NCI-H128 (cell line): ENCODE data around the gene PON3.
"Not testable (repeated sequence)": the region's sequence is repeated elsewhere in the genome, so short reads cannot be mapped to it uniquely, and the experiment has no call there.

Experiments used
- DNase-seq: peaks from one replicate; lab custom pipeline; 2025; ENCODE audit not compliant: unreplicated experiment; lab: John Stamatoyannopoulos, UW

The PON3 gene

GRCh38 chr7:95412075-95412474 is 15.9 kb upstream of the PON3 start:
- DNase-seq, result no peak

GRCh38 chr7:95411666-95412065 is 15.5 kb upstream of the PON3 start:
- DNase-seq, result no peak

GRCh38 chr7:95411036-95411435 is 14.9 kb upstream of the PON3 start:
- DNase-seq, result no peak

- no peak for DNase-seq
These were observed 11.6 kb upstream of the PON3 start for GRCh38 chr7:95407751-95408150.

GRCh38 chr7:95405800-95406199 is 9.6 kb upstream of the PON3 start:
- DNase-seq, result no peak

GRCh38 chr7:95405208-95405607 is 9.0 kb upstream of the PON3 start:
- DNase-seq, result no peak

- DNase-seq, result no peak
These were observed 8.2 kb upstream of the PON3 start for GRCh38 chr7:95404316-95404865.

- no peak for DNase-seq
These were observed 2.2 kb upstream of the PON3 start for GRCh38 chr7:95398155-95398940.

- no peak for DNase-seq
These were observed 1.2 kb upstream of the PON3 start for GRCh38 chr7:95397381-95397780.

GRCh38 chr7:95395755-95396135 is 430 bp downstream of the PON3 start:
- no peak for DNase-seq

- DNase-seq, result no peak
These were observed 1.8 kb downstream of the PON3 start for GRCh38 chr7:95394370-95394769.

GRCh38 chr7:95391761-95392160 is 4.4 kb downstream of the PON3 start:
- DNase-seq, result no peak

- no peak for DNase-seq
These were observed 6.7 kb downstream of the PON3 start for GRCh38 chr7:95389516-95389915.

- not testable (repeated sequence) for DNase-seq
These were observed 16.7 kb downstream of the PON3 start for GRCh38 chr7:95379457-95379856.

GRCh38 chr7:95376632-95377400 is 19.4 kb downstream of the PON3 start:
- no peak for DNase-seq

GRCh38 chr7:95375591-95376257 is 20.5 kb downstream of the PON3 start:
- DNase-seq, result no peak

GRCh38 chr7:95373323-95373722 is 22.9 kb downstream of the PON3 start:
- no peak for DNase-seq

GRCh38 chr7:95368235-95368634 is 27.9 kb downstream of the PON3 start:
- DNase-seq, result no peak

- no peak for DNase-seq
These were observed 28.6 kb downstream of the PON3 start for GRCh38 chr7:95367606-95368005.

GRCh38 chr7:95365151-95365550 is 31.0 kb downstream of the PON3 start:
- no peak for DNase-seq

GRCh38 chr7:95357623-95358022 is 38.6 kb downstream of the PON3 start:
- no peak for DNase-seq
